RWPE1 (cell line): ENCODE measurements around the gene IFT88.

ENCODE experiments used
- CTCF ChIA-PET: fragments of 350-600 bp; sonication (Branson Sonifier 250); formaldehyde crosslinking; extraction: SDS; loops from one replicate; lab custom pipeline; 2021; lab: Yijun Ruan, JAX
- POLR2A ChIA-PET: fragments of 400-600 bp; formaldehyde crosslinking; extraction: SDS; loops from one replicate; lab custom pipeline; 2020; ENCODE audit warnings: antibody characterized with exemption; ENCODE audit not compliant: low non-redundant PET; lab: Yijun Ruan, JAX
- DNase-seq: peaks from one replicate; pipeline ENCODE4 v3.0.0; 2012; ENCODE audit warnings: low spot score
- H3K27ac ChIP-seq: fragments of 450-650 bp; 2 replicates; pipeline ENCODE4 v1.5.1; 2017
- CTCF ChIP-seq: fragments of 450-650 bp; conservative IDR thresholded peaks from 2 replicates; pipeline ENCODE4 v1.5.1; 2017; ENCODE audit warnings: low read depth, mild to moderate bottlenecking

The IFT88 gene

GRCh38 chr13:20546556-20546955, 20.4 kb upstream of the IFT88 start:
- ChIA-PET POLR2A (no interaction called here), CTCF (no interaction called here)
- DNase-seq: no peak
- no peak overlapping the region for H3K27ac ChIP-seq
- no peak for TF ChIP-seq CTCF

GRCh38 chr13:20547479-20547908, 19.5 kb upstream of the IFT88 start:
- H3K27ac ChIP-seq: no peak overlapping the region
- TF ChIP-seq CTCF: no peak
- no peak for DNase-seq
- ChIA-PET POLR2A (no interaction called here), CTCF (no interaction called here)

- POLR2A ChIA-PET: no interaction called here
- DNase-seq: no peak
Observed at GRCh38 chr13:20550799-20551198, 16.2 kb upstream of the IFT88 start.

GRCh38 chr13:20553311-20553710, 13.6 kb upstream of the IFT88 start:
- no peak for DNase-seq
- H3K27ac ChIP-seq: no peak overlapping the region
- POLR2A ChIA-PET: no interaction called here
- CTCF ChIA-PET: interaction anchor here (0.7 kb wide), 1 partner anchor 375 kb away, joined by 4 read pairs; no protein-coding TSS in a partner anchor
- no peak for TF ChIP-seq CTCF

More at GRCh38 chr13:20550799-20551198, 16.2 kb upstream of the IFT88 start:
- CTCF ChIA-PET: no interaction called here
- no peak for TF ChIP-seq CTCF
- no peak overlapping the region for H3K27ac ChIP-seq

DNA sequence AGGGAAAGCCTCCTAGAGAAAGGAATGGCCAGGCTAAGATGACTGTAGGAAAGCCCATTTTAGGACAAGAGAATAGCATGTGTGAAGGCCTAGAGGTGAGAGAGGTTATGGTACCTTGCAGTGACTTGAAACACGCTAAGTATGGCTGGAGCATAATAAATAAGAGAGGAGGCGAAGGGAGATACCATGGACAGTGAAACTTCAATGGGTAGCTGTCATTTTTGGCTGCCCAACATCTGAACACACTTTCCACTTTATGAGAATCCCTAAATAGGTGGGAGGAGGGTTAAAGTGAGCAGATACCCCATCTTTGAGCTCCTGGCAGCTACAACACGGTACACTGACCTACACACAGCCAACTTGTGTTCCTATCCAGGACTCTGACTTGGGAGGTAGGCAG, 8.0 kb upstream of the IFT88 start:
- ChIA-PET POLR2A (interaction anchor here (0.7 kb wide), 1 partner anchor 481 kb away, joined by 9 read pairs; no protein-coding TSS in a partner anchor), CTCF (no interaction called here)
- no peak overlapping the region for H3K27ac ChIP-seq
- DNase-seq: no peak
- TF ChIP-seq CTCF: no peak

- no peak for TF ChIP-seq CTCF
- H3K27ac ChIP-seq: no peak overlapping the region
- POLR2A ChIA-PET: no interaction called here
- CTCF ChIA-PET: no interaction called here
- DNase-seq: no peak
Observed at GRCh38 chr13:20559659-20560356, 7.1 kb upstream of the IFT88 start.
